ENCODE results near the gene LSP1. TPM values are rescaled to one million over a fixed set of nuclear protein-coding genes. Genes with fewer than 3 reads are reported as not detected.

LSP1 gene
- total RNA-seq, 1 donor from 2014 or later = 600 TPM

DNA sequence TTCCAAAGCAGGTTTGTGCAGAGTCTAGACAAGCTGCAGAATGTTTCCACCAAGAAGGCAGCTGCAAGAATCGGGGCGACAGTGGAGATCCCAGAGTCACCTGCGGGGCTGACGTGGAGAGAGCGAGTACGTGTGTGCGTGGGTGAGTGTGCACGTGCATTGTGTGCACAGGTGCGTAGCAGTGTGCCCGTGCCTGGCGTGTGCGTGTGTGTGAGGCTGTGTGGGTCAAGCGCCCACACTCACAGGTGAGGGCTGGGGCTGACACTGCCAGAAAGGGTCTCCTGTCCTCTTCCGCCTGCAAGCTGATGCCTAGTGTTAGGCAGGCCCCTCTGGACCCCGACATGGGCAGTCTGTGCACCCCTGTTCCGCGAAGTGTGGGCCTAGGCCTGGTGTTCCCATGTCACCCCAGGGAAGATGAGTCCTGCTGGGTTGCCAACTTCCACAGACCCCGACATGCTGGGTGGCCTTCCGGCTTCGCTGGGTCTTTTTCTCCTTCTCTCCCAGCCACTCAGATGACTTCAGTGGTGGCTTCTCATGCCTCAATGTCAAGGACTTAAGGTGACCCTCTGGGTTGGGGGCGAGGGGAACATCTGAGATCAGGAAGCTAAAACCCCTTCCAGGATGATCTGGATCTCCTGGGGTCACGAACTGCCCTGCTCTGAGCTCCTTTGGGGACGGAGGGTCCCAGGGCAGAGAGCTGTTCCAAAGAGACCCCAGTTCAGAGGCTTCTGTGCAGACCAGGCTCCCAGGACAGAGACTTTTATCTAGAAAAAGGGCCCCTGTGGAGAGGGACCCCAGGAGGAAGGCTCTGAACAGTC is 28.5 kb upstream of the LSP1 start:
- intact Hi-C loops (cut with micrococcal nuclease) = no loop called here

DNA sequence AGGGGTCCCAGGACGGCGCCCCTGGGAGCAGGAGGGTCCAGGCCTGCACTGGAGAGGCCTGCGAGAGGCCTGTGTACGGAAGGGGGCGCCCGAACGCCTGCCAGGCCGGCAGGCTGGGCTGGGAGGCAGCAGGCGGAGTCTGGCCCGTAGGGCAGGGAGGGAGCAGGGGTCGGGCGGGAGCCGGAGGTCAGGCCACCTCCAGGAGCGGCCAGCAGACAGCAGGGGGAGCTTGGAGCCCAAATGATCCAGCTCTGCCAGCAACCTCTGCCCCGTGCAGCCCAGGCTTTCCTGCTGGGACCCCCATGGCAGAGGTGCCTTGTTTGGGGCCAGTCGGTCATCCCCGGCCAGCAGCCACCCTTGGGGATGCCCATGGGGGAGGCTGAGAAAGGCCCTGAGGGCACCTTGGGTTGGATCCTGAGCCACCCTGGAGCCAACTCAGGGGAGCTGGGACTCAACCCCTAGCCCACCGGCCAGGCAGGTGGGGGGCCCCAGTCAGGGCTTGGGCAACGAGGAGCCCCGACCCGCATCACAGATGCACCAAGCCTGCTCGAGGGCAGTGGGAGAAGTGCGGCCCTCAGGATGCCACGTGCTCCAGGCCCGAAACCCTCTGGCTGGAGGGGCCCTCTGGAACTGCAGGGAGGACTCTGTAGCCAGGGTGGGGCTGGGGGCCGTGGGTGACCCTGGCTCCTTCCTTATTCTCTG is 27.7 kb upstream of the LSP1 start:
- intact Hi-C loops (cut with micrococcal nuclease) = no loop called here

DNA sequence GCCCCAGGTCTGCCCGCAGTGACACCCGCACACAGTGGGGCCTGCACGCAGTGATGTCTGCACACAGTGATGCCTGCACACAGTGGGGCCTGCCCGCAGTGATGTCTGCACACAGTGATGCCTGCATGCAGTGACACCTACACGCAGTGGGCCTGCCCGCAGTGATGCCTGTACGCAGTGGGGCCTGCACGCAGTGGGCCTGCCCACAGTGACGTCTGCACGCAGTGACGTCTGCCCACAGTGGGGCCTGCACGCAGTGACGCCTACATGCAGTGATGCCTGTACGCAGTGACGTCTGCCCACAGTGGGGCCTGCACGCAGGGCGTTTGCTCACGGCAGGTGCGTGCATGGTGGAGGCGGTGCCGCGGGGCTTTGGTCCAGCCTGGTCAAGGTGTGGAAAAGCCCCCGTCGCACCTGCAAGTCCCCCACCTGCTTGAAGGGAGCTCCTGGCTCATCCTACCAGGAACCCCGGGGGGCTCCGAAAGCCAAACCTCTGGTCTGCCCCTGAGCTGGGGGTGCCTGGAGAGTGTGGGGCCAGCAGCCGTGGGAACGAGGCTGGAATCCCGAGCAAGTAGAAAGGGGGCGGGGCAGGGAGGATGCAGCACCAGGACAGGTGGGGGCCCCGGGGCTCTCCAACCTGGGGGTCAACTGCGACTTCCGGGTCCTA is 27.0 kb upstream of the LSP1 start:
- intact Hi-C loops (cut with micrococcal nuclease) = no loop called here

DNA sequence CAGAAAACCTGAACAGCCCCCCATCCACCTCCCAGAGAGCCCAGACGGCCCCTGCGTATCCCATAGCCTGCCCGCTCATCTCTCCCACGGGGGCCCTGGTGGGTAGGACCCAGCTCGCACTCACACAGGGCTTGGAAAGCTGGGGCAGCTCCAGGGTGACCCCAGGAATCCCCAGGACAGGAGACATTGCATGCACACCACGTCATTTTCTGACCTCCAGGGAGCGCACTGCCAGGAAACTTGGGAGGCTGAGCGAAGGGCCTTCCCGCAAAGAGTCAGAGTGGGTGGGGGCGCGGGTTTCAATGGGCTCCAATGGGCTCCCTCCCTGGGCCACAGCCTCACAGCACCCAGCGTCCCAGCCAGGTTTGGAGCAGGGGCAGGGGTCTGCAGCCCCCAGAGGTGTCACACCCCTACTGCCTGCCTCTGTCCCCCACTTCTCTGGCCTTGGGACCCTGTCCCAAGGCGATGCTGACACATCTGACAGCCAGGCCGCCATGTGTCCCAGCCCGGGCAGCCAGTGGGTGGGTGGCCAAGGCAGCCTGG is 26.3 kb upstream of the LSP1 start:
- intact Hi-C loops (cut with micrococcal nuclease) = no loop called here

GRCh38 chr11:1827095-1827813 is 25.6 kb upstream of the LSP1 start:
- intact Hi-C loops (cut with micrococcal nuclease) = no loop called here

- intact Hi-C loops (cut with micrococcal nuclease) = no loop called here
These were observed 25.0 kb upstream of the LSP1 start for GRCh38 chr11:1827931-1828330.

DNA sequence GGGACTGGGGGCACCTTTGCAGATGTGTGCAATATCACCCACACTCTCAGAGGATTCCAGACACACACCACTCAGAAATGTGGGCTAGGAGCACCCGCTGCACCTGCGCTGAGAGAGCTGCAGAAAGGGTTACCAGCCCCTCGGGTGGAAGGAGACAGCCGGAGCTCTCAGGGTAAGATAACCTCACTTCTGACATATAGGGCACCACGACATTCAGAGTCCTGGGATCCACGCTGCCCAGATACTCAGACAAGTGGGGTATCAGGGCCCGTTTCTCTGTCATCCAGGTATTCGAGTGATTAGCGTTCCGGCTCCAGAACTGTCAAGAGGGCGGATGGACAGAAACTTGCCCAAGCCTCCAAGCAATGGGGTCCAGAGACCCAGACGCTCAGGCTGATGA is 24.3 kb upstream of the LSP1 start:
- intact Hi-C loops (cut with micrococcal nuclease) = no loop called here

DNA sequence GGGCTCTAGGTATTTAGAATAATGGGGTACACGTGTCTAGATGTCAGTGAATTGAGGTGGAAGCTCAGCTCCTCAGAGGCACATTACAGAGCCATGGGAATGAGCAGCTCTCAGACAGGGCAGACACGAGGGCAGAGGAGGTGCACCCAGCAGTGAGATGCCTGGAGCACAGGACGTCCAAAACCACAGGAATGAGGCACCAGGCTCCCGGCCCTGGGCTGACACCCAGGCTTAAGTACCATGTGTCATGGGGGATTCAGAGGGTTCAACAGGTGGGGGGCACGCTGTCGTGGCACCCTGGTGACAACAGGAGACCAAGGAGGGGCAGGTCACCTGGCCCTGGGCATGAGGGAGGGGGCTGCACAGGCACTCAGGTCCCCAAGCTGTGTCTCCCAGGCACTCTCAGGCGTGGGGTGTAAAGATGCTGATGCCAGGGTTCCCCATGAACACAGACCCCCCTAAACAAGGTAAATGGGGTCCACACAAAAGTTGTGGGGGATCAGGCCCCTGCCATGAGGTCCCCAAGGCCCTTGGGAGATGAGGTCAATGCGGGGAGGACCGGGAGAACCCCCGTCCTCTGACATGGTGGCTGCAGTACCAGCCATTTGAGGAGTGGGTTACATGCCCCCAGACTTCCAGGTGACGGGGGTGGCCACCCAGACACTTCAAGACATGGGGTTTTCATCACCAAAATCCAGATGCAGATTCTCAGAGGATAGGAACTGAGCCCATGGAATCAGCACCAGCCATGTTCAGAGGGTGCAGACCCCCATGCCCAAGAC is 23.7 kb upstream of the LSP1 start:
- intact Hi-C loops (cut with micrococcal nuclease) = no loop called here

GRCh38 chr11:1830004-1830321 is 22.9 kb upstream of the LSP1 start:
- intact Hi-C loops (cut with micrococcal nuclease) = loop anchor here (10.0 kb wide), 1 partner anchor 75 kb away; the partner anchor contains the start of gene IFITM10

DNA sequence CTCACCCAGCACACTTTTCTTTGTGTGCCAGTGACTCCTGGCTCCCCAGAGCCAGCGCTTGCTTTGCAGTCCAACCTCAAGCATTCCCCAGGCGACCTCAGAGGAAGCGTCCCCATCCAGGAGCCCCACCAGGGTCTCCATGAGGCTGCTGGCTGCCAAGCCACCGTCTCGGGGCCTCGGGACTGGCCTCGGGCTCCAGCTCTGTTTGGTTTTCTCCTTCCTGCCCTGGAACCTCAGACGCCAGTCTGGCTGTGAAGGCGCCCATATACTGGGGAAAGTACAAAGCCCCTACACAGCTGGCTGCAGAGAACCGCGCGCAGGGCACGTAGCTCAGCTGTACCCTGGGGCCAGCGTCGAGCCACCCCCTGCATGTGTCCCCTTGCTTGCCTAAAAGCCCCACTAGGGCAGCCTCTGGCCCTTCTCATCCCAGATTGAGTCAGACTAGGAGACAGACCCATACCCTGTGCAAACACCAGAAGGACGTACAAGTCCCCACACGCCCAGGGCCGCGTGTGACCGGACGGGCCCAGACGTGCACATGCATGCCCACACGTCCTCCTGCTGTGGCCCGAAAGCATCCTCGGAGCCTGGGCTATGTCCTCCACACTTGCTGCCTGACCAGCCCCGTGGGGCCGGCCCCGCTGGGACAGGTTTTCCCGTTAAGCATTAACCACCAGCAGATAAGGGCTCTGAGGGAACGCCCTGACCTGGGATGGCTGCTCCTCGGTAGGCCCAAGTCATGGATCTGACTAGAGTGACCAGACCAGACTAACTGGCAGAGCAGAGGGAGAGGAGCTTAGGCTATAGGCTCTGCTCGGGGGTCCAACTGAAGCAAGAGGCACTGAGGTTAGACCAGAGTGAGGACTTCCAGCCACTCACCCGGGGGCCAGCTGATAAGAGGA is 22.3 kb upstream of the LSP1 start:
- intact Hi-C loops (cut with micrococcal nuclease) = loop anchor here (10.0 kb wide), 1 partner anchor 76 kb away; the partner anchor contains the start of gene IFITM10

GRCh38 chr11:1831338-1832210 is 21.3 kb upstream of the LSP1 start:
- intact Hi-C loops (cut with micrococcal nuclease) = loop anchor here (1.0 to 10.0 kb wide), 3 partner anchors 77 to 179 kb away; partner anchors contain the start of gene IFITM10

- intact Hi-C loops (cut with micrococcal nuclease) = loop anchor here (1.0 to 10.0 kb wide), 3 partner anchors 78 to 180 kb away; partner anchors contain the start of gene IFITM10
These were observed 20.5 kb upstream of the LSP1 start for GRCh38 chr11:1832211-1832919.

GRCh38 chr11:1832920-1833295 is 20.0 kb upstream of the LSP1 start:
- intact Hi-C loops (cut with micrococcal nuclease) = loop anchor here (1.0 to 10.0 kb wide), 3 partner anchors 78 to 180 kb away; partner anchors contain the start of gene IFITM10

DNA sequence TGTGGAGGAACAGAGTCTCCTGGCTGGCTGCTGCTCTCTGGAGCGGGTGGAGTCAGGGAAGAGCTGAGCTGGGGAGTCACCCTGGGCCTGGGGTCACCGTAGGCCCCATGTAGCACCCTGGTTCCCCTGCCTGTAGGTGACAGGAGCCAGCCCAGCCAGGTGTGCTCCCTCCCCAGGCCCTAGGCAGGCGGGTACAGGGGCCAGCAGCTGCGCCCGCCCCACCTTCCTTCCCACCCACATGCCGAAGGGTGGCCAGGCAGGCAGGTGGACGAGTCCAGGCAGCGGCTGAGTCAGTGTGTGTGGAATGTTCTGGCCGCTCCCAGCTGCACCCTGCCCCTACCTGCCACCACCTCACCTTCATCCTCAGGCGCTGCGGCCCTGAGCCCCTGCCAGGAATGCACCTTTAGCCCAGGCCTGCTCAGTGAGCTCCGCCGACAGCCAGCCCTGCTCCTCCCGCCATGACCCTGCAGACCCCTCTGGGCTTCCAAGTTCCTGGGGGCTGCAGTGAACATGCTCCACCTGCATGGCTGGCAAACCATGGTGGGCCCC is 18.7 kb upstream of the LSP1 start:
- intact Hi-C loops (cut with micrococcal nuclease) = loop anchor here (10.0 kb wide), 1 partner anchor 79 kb away; the partner anchor contains the start of gene IFITM10

DNA sequence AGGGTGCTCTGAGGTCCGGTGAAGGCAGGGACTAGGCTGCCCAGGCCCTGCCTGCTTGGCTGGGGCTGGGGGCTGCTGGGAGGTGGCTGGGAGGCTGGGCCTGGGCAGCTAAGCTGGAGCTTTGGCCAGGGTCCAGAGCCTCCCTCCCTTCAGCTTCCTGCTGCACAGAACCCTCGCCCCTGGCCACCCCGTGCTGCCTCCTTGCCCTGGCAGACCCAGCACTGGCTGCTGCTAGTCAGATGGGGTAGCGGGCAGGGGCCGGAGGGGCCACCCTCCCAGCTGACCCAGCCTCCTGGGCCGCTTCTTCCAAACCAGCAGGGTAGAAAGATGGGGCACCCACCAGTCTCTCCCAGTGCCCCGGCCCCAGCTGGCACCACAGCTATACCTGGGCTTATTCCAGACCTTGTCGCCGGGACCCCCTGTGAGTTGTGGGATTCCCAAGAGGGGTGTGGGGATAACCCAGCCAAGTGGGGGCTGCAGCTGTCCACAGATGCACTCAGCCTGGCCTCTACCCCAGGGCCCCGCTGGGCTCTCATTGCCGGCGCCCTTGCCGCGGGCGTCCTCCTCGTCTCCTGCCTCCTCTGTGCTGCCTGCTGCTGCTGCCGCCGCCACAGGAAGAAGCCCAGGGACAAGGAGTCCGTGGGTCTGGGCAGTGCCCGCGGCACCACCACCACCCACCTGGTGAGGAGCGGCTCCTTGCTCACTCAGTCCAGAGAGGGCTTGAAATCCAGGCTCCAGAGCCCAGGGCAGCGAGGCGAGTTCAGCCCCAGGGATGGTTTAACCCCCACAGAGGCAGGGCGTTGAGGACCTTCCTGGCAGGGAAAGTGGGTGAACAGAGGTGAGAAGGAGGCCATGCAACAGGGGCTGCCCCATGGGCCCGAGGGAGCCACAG is 17.9 kb upstream of the LSP1 start, which contains the start of gene SYT8:
Gene SYT8 (plus strand): TSS at position 212 of the 892 bp plus-strand sequence. CDS start 116 bp downstream, at position 328.
- intact Hi-C loops (cut with micrococcal nuclease) = loop anchor here (10.0 kb wide), 1 partner anchor 80 kb away; the partner anchor contains the start of gene IFITM10

DNA sequence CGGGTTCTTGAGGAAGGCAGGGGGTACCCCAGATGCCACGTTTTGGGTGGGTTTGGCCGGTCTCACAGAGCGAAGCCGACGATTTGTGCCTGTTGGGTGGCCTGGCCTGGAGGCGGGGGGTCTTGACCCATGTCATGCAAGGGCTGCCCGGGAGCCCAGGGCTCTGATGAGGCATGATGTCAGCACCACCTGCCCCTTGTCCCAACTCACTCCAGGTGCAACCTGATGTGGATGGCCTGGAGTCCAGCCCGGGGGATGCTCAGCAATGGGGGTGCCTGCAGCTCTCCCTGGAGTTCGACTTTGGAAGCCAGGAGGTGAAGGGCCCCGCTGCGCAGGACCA is 17.2 kb upstream of the LSP1 start:
- intact Hi-C loops (cut with micrococcal nuclease) = loop anchor here (2.0 to 10.0 kb wide), 2 partner anchors 47 to 81 kb away; partner anchors contain the start of gene IFITM10
